HL-60 (cell line): ENCODE results near the gene HSPA14.
A peak's percentile ranks its signal among the peaks of the same experiment; 100 is the strongest.

Experiments
- DNase-seq, 2 experiments: peaks; one replicate each; pipeline ENCODE4 v3.0.0-alpha.2; 2010 to 2020; ENCODE audit warnings: low read depth in 1 of 2, low spot score in 1 of 2
- H3K27ac ChIP-seq: fragments of 250-450 bp; sonication (Bioruptor Pico); replicated peaks from 2 replicates; pipeline ENCODE4 v1.5.1; 2020; ENCODE audit warnings: mild to moderate bottlenecking, moderate library complexity
- H3K27me3 ChIP-seq: fragments of 250-450 bp; sonication (Bioruptor Pico); 2 replicates; pipeline ENCODE4 v1.5.1; 2021; ENCODE audit warnings: mild to moderate bottlenecking, moderate library complexity; ENCODE audit not compliant: insufficient read depth, poor library complexity, severe bottlenecking
- H3K4me3 ChIP-seq: replicated peaks from 2 replicates; pipeline ENCODE4 v1.5.1; 2011; ENCODE audit warnings: mild to moderate bottlenecking, control low read depth, low read length; ENCODE audit not compliant: insufficient read depth
- GABPA ChIP-seq: IDR thresholded peaks from 2 replicates; pipeline ENCODE4 v1.6.1; 2012; ENCODE audit warnings: low read depth
- POLR2AphosphoS5 ChIP-seq: IDR thresholded peaks from 2 replicates; pipeline ENCODE4 v1.6.1; 2012; ENCODE audit warnings: low read depth
- SPI1 ChIP-seq: IDR thresholded peaks from 2 replicates; pipeline ENCODE4 v1.6.1; 2012; ENCODE audit warnings: low read depth, mild to moderate bottlenecking, borderline replicate concordance
- TF ChIP-seq, protein P1 (sequence below): IDR thresholded peaks from one replicate; pipeline ENCODE4 v1.5.1; 2011; ENCODE audit warnings: low read length, control low read depth, inconsistent platforms; ENCODE audit not compliant: insufficient read depth
- TF ChIP-seq, protein P2 (sequence below): IDR thresholded peaks from 2 replicates; pipeline ENCODE4 v1.6.1; 2012; ENCODE audit warnings: low read depth; ENCODE audit not compliant: insufficient replicate concordance

HSPA14 gene

GRCh38 chr10:14891151-14891550 lies 53.0 kb downstream of the HSPA14 start:
- no peak for DNase-seq
- no peaks in the 10 kb centered on the region for H3K27me3 ChIP-seq
- no peak overlapping the region for H3K4me3 ChIP-seq
- H3K27ac ChIP-seq = no peak overlapping the region
- TF ChIP-seq SPI1 (no peak), GABPA (no peak), POLR2AphosphoS5 (no peak)
- TF ChIP-seq, protein P1, sequence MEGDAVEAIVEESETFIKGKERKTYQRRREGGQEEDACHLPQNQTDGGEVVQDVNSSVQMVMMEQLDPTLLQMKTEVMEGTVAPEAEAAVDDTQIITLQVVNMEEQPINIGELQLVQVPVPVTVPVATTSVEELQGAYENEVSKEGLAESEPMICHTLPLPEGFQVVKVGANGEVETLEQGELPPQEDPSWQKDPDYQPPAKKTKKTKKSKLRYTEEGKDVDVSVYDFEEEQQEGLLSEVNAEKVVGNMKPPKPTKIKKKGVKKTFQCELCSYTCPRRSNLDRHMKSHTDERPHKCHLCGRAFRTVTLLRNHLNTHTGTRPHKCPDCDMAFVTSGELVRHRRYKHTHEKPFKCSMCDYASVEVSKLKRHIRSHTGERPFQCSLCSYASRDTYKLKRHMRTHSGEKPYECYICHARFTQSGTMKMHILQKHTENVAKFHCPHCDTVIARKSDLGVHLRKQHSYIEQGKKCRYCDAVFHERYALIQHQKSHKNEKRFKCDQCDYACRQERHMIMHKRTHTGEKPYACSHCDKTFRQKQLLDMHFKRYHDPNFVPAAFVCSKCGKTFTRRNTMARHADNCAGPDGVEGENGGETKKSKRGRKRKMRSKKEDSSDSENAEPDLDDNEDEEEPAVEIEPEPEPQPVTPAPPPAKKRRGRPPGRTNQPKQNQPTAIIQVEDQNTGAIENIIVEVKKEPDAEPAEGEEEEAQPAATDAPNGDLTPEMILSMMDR = no peak
- TF ChIP-seq, protein P2, sequence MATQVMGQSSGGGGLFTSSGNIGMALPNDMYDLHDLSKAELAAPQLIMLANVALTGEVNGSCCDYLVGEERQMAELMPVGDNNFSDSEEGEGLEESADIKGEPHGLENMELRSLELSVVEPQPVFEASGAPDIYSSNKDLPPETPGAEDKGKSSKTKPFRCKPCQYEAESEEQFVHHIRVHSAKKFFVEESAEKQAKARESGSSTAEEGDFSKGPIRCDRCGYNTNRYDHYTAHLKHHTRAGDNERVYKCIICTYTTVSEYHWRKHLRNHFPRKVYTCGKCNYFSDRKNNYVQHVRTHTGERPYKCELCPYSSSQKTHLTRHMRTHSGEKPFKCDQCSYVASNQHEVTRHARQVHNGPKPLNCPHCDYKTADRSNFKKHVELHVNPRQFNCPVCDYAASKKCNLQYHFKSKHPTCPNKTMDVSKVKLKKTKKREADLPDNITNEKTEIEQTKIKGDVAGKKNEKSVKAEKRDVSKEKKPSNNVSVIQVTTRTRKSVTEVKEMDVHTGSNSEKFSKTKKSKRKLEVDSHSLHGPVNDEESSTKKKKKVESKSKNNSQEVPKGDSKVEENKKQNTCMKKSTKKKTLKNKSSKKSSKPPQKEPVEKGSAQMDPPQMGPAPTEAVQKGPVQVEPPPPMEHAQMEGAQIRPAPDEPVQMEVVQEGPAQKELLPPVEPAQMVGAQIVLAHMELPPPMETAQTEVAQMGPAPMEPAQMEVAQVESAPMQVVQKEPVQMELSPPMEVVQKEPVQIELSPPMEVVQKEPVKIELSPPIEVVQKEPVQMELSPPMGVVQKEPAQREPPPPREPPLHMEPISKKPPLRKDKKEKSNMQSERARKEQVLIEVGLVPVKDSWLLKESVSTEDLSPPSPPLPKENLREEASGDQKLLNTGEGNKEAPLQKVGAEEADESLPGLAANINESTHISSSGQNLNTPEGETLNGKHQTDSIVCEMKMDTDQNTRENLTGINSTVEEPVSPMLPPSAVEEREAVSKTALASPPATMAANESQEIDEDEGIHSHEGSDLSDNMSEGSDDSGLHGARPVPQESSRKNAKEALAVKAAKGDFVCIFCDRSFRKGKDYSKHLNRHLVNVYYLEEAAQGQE = no peak

GRCh38 chr10:14904316-14904732 lies 66.2 kb downstream of the HSPA14 start:
- TF ChIP-seq SPI1 = no peak
- TF ChIP-seq, protein P1 = no peak
- no peak for TF ChIP-seq GABPA
- TF ChIP-seq, protein P2 = no peak
- no peak for TF ChIP-seq POLR2AphosphoS5
- no peak overlapping the region for H3K27ac ChIP-seq
- DNase-seq = peak in 1 of 2 experiments; percentile 1
- H3K27me3 ChIP-seq = no peaks in the 10 kb centered on the region
- no peak overlapping the region for H3K4me3 ChIP-seq

DNA sequence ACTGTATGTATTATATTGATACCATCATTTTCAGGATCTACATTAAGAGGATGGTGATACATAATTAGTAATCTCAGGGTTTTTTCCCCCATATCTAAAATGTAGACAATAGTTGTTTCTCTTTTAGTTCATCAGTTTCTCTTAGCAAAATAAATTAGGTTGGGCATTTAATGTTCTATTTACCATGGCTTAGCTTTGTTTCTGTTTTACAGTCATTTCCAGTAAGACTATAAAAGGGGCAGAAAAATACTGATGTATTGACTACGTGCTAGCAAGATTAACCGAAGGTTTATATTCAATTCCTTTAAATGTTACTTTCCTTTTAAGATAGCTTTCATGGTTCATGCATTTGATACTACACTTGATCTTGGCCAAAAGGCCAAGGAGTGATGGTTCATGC lies 66.8 kb downstream of the HSPA14 start:
- H3K27ac ChIP-seq = no peak overlapping the region
- H3K27me3 ChIP-seq = no peaks in the 10 kb centered on the region
- no peak for TF ChIP-seq SPI1
- no peak for TF ChIP-seq GABPA
- TF ChIP-seq, protein P1 = no peak
- TF ChIP-seq, protein P2 = no peak
- no peak for TF ChIP-seq POLR2AphosphoS5
- no peak overlapping the region for H3K4me3 ChIP-seq
- no peak for DNase-seq
